GM12874 (cell line): Measurements from ENCODE around the gene MYO1D.

ENCODE experiments used
- CTCF ChIP-seq: IDR thresholded peaks from 2 replicates; pipeline ENCODE4 v1.5.1; 2011; ENCODE audit warnings: low read depth, mild to moderate bottlenecking, control low read depth, low read length, moderate library complexity; ENCODE audit not compliant: insufficient read depth

Gene MYO1D

GRCh38 chr17:32820440-32820839 is 56.5 kb downstream of the MYO1D start:
- TF ChIP-seq CTCF, result no peak

DNA sequence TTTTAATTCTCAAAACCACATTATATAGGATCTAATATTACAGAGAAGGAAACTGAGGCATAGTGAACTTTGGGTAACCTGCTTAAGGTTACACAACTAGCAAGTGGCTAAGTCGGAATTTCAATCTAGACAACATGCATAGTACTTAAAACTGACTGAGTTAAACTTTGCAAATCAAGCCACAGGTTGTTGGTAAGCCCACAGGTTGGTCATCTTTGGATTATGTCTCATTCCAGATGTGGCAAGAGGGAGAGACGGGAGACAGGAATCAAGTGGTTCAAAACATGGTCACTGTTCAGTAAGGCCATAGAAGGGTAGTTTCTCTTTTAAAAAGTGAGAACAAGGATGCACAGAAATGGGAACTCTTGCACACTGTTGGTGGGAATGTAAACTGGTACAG is 57.1 kb downstream of the MYO1D start:
- TF ChIP-seq CTCF, result no peak

DNA sequence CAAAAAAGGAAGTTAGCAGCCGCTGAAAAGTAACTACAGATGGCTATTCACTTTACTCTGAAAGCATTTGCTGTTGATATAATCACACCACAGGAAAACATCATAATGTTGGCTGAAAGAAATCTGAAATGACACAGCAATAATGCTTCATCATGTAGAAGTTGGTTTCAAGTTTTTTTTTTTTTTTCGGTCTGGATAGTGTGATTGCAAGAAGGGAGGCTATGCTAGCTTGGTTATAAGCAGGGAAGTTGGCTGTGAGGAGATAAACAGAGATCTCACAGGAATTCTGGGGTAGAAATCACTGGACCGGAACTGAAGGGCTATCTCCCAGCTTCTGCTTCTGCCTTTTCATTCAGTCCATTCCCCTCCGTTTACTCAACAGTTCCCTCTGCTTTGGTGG is 57.9 kb downstream of the MYO1D start:
- TF ChIP-seq CTCF, result no peak

- no peak for TF ChIP-seq CTCF
These were observed 61.5 kb downstream of the MYO1D start for GRCh38 chr17:32815460-32815859.

DNA sequence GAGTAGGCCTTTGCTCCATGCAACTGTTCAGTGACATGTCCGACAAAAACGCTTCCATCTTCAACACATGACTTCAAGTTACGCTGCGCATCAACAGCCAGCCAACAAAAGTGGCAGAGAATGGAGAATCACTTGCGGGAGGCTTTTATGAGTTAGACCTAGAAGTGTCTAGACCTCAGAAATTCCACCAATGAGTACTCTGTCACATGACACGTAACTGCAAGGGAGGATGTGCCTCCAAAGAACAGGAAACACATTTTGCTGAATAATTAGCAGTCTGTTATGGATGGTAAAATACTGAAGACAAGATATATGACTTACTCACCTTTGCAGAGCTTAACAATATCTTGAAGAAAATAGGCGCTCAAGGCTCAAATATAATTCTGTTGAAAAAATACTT is 62.1 kb downstream of the MYO1D start:
- no peak for TF ChIP-seq CTCF

- no peak for TF ChIP-seq CTCF
These were observed 63.9 kb downstream of the MYO1D start for GRCh38 chr17:32813021-32813420.

- no peak for TF ChIP-seq CTCF
These were observed 66.2 kb downstream of the MYO1D start for GRCh38 chr17:32810690-32811089.

GRCh38 chr17:32807577-32807976 is 69.3 kb downstream of the MYO1D start:
- TF ChIP-seq CTCF, result no peak
